Kidney (tissue), 14 donors: ENCODE results near the gene DLGAP1. TPM values are rescaled to one million over a fixed set of nuclear protein-coding genes. Genes with fewer than 3 reads are reported as not detected.

Source experiments
- DNase-seq, 5 donors: peaks; one replicate each; pipeline ENCODE4 v3.0.0-alpha.2; 2013 to 2020
- FAIRE-seq: peaks from 2 replicates; lab custom pipeline; 2012; peaks lifted over from hg19 to GRCh38; lab: Jason Lieb, UNC
- H3K27ac ChIP-seq, 2 donors: one replicate each; pipeline ENCODE4 v1.7.0; 2013; ENCODE audit warnings: low read depth in 2 of 2, low read length in 2 of 2, inconsistent platforms in 1 of 2
- H3K27me3 ChIP-seq: one replicate; pipeline ENCODE4 v1.7.1; 2013; ENCODE audit warnings: low read length, inconsistent platforms; ENCODE audit not compliant: control insufficient read depth, insufficient read depth
- H3K36me3 ChIP-seq, 3 donors: one replicate each; pipeline versions ENCODE4 v1.7.0 to v1.7.1; 2013; ENCODE audit warnings: low read length in 3 of 3, control low read depth in 1 of 3, inconsistent platforms in 1 of 3; ENCODE audit not compliant: insufficient read depth in 3 of 3, control insufficient read depth in 2 of 3
- H3K4me1 ChIP-seq, 3 donors: one replicate each; pipeline versions ENCODE4 v1.7.0 to v1.7.1; 2013; ENCODE audit warnings: low read length in 3 of 3, inconsistent platforms in 1 of 3, low read depth in 1 of 3; ENCODE audit not compliant: control insufficient read depth in 2 of 3, insufficient read depth in 2 of 3
- H3K4me3 ChIP-seq, 3 donors: one replicate each; pipeline versions ENCODE4 v1.7.0 to v1.8.1; 2013; ENCODE audit warnings: low read length in 3 of 3, control low read depth in 1 of 3, inconsistent platforms in 1 of 3
- H3K9ac ChIP-seq, 3 donors: one replicate each; pipeline versions ENCODE4 v1.7.0 to v1.7.1; 2013; ENCODE audit warnings: low read length in 3 of 3, control low read depth in 1 of 3, inconsistent platforms in 1 of 3
- H3K9me3 ChIP-seq, 3 donors: one replicate each; pipeline versions ENCODE4 v1.7.0 to v1.7.1; 2013; ENCODE audit warnings: low read length in 3 of 3, control low read depth in 1 of 3, inconsistent platforms in 1 of 3; ENCODE audit not compliant: control insufficient read depth in 2 of 3, insufficient read depth in 1 of 3
- intact Hi-C: fragments of 100-400 bp; cut with DNase I; formaldehyde crosslinking; loops from one replicate; pipeline ENCODE4 v1.11.1; 2022
- polyA plus RNA-seq: library from polyadenylated mRNA; stranded (reverse); fragments of 350-450 nt; fragmentation: Illumina TruSeq; extraction: RNeasy Lipid Tissue Mini Kit (QIAGEN cat#74804); gene quantifications from one replicate; pipeline ENCODE4 v1.2.3, GENCODE V29; 2014; ENCODE audit warnings: low read depth, low replicate concordance; ENCODE audit not compliant: insufficient read depth
- total RNA-seq: library from RNA; stranded (reverse); fragmentation: NEBNext Ultra II Directional; extraction: Animal tissue kit (Norgen Biotek cat#: 25700); gene quantifications from one replicate; pipeline ENCODE4 v1.2.1, GENCODE V29; 2021
- TF ChIP-seq, protein P1 (sequence below): IDR thresholded peaks from 3 replicates; pipeline ENCODE4 v1.5.1; 2012; ENCODE audit warnings: mild to moderate bottlenecking, moderate library complexity, borderline replicate concordance; ENCODE audit not compliant: insufficient read depth; ENCODE audit errors: extremely low read depth
- donor health status: control.
- donor health status: control.
- donor health status: control.
- donor health status: control.
- donor health status: control.
- donor health status: DM: yes; HTN: yes; CAD: no.
- donor health status: Normal renal cell carcinoma (clear cell type).

The DLGAP1 gene
- total and polyA plus RNA-seq, 2 donors from 2014 or later = 1.2 to 32.8 TPM

DNA sequence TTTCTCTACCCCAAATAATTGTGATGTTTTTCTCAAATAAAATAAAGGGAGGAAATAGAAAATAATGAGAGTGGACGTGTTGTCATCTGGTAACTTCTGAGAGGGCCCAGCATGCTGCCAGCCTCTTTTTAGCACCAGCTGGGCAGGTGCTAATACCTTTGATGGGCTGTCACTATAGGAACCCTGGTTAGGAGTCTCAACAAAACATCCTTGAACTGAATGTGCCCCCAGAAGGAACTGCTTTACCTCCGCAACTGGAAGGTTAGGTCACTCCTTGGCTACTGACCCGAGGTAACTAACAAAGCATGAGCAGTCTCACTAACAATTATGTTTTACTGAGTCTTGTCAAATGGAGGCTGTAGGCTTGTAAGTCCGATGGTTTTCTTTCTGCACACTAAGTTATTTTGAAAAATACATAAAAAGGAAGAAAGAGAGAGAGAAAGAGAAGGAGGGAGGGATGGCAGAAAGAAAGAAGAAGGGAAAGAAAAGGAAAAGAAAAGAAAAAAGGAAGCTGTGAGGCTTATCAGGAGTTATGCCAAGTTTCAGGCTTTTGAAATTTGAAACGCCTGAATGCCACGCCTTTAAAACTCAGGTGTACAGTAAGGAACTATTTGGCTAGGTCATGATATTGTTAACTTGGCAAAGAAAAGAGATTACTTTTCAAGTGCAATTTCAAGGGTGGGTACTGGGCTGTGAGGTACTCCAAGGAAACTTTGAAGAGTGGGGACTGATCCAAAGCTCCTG, 914.1 kb downstream of the DLGAP1 start:
- Histone ChIP-seq H3K9ac (no peak overlapping the region), H3K36me3 (no peaks in the 10 kb centered on the region), H3K27me3 (no peaks in the 10 kb centered on the region), H3K9me3 (no peaks in the 10 kb centered on the region), H3K4me1 (no peaks in the 10 kb centered on the region), H3K4me3 (no peak overlapping the region), H3K27ac (no peak overlapping the region)
- DNase-seq (peak in 3 of 5 donors; percentile 50 to 78 (median 78)), FAIRE-seq (no peak)
- TF ChIP-seq, protein P1, sequence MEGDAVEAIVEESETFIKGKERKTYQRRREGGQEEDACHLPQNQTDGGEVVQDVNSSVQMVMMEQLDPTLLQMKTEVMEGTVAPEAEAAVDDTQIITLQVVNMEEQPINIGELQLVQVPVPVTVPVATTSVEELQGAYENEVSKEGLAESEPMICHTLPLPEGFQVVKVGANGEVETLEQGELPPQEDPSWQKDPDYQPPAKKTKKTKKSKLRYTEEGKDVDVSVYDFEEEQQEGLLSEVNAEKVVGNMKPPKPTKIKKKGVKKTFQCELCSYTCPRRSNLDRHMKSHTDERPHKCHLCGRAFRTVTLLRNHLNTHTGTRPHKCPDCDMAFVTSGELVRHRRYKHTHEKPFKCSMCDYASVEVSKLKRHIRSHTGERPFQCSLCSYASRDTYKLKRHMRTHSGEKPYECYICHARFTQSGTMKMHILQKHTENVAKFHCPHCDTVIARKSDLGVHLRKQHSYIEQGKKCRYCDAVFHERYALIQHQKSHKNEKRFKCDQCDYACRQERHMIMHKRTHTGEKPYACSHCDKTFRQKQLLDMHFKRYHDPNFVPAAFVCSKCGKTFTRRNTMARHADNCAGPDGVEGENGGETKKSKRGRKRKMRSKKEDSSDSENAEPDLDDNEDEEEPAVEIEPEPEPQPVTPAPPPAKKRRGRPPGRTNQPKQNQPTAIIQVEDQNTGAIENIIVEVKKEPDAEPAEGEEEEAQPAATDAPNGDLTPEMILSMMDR = no peak
- intact Hi-C loops = no loop called here

DNA sequence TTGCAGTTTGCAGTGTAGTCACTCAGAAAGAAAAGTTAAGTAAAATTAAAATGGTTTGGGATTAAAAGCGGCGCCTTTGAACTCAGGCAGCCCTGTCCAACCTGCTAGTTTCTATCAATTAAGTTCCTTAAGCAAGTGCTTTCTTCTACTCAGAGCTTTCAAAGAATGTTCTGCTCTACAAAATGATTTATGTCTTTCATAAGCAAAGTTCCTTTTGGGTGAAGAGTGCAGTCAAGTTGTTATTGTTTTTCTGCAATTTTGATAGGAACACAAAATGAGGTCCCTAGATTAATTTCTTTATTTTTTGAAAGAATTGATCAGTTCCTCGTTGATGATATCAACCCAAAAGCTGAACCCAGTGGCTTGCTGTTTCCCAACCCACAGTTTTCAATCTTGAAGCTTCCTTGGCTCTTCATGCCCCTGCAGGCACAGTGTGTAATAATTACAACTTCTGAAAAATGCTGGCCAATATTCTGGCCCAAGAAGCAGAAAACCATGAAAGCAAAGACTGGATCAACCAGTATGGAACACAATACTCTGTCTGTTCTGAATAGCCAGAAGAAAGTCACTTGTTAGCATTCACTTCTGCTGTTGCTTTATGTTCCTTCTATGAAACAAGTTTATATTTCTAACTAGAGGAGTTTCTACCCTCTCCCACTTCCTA, 916.0 kb downstream of the DLGAP1 start:
- TF ChIP-seq, protein P1 = no peak
- Histone ChIP-seq H3K4me1 (no peaks in the 10 kb centered on the region), H3K9ac (no peak overlapping the region), H3K9me3 (no peaks in the 10 kb centered on the region), H3K4me3 (no peak overlapping the region), H3K27ac (no peak overlapping the region), H3K27me3 (no peaks in the 10 kb centered on the region), H3K36me3 (no peaks in the 10 kb centered on the region)
- intact Hi-C loops = no loop called here
- no peak for FAIRE-seq
- peak in 2 of 5 donors; percentile 38 to 55 for DNase-seq

DNA sequence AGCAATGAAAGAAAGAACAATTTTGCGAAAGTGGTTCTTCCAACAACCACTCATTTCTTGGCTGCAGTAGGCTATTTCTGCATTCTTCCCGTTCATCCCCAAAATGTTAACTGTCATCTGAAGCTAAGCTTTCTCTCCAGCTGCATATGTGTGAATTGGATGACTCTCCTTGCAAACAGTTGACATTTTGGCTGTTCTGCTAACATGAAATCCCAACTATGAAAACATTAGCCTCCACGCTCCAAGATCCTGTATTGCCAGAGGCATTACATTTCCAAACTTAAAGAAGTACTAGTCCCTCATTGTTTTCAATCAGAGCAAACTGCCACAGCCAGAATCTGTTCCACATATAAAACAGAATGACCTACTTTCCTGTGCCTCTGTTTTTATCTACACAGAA, 916.7 kb downstream of the DLGAP1 start:
- Histone ChIP-seq H3K4me3 (no peak overlapping the region), H3K27me3 (no peaks in the 10 kb centered on the region), H3K27ac (no peak overlapping the region), H3K9ac (no peak overlapping the region), H3K36me3 (no peaks in the 10 kb centered on the region), H3K4me1 (no peaks in the 10 kb centered on the region), H3K9me3 (no peaks in the 10 kb centered on the region)
- FAIRE-seq (no peak), DNase-seq (peak in 1 of 5 donors; percentile 18)
- intact Hi-C loops = no loop called here
- TF ChIP-seq, protein P1 = no peak
